Measurements from ENCODE around the gene C1QTNF1.

The C1QTNF1 gene

GRCh38 chr17:79043931-79044320, 20.0 kb downstream of the C1QTNF1 start:
- TF ChIP-seq CTCF (IDR thresholded peaks at IDR 0.05; ENCODE audit: control extremely low read depth, extremely low read depth, low read depth, missing control alignments) = no peak
- CTCF ChIA-PET = interaction anchor here (0.7 to 3.3 kb wide), 14 partner anchors 10 to 356 kb away, joined by 3 to 27 read pairs (median 4); no protein-coding TSS in a partner anchor
- POLR2A ChIA-PET = no interaction called here
- no peak for DNase-seq (ENCODE audit: extremely low spot score)

GRCh38 chr17:79044462-79044861, 20.5 kb downstream of the C1QTNF1 start:
- POLR2A ChIA-PET = no interaction called here
- DNase-seq (ENCODE audit: extremely low spot score) = no peak
- CTCF ChIA-PET = interaction anchor here (0.9 to 3.3 kb wide), 22 partner anchors 8 to 664 kb away, joined by 3 to 27 read pairs (median 4); partner anchors contain the start of gene ENGASE
- TF ChIP-seq CTCF (IDR thresholded peaks at IDR 0.05; ENCODE audit: control extremely low read depth, extremely low read depth, low read depth, missing control alignments) = no peak

- DNase-seq (ENCODE audit: extremely low spot score) = peak; percentile 13
- no peak for TF ChIP-seq CTCF (IDR thresholded peaks at IDR 0.05; ENCODE audit: control extremely low read depth, extremely low read depth, low read depth, missing control alignments)
- POLR2A ChIA-PET = no interaction called here
- CTCF ChIA-PET = interaction anchor here (0.7 to 3.3 kb wide), 37 partner anchors 8 to 663 kb away, joined by 3 to 28 read pairs (median 5); partner anchors contain the start of genes CANT1 and ENGASE
Measured at GRCh38 chr17:79045001-79045729, 21.2 kb downstream of the C1QTNF1 start.

GRCh38 chr17:79045842-79046196, 21.9 kb downstream of the C1QTNF1 start:
- POLR2A ChIA-PET = no interaction called here
- DNase-seq (ENCODE audit: extremely low spot score) = peak; percentile 85
- CTCF ChIA-PET = interaction anchor here (0.7 to 3.3 kb wide), 33 partner anchors 9 to 663 kb away, joined by 3 to 28 read pairs (median 5); partner anchors contain the start of genes CANT1 and ENGASE
- TF ChIP-seq CTCF (IDR thresholded peaks at IDR 0.05; ENCODE audit: control extremely low read depth, extremely low read depth, low read depth, missing control alignments) = peak; percentile 92

GRCh38 chr17:79046197-79046915, 22.4 kb downstream of the C1QTNF1 start:
- ChIA-PET CTCF (interaction anchor here (0.7 to 3.3 kb wide), 25 partner anchors 10 to 662 kb away, joined by 3 to 28 read pairs (median 7); partner anchors contain the start of genes CANT1 and ENGASE), POLR2A (no interaction called here)
- TF ChIP-seq CTCF (IDR thresholded peaks at IDR 0.05; ENCODE audit: control extremely low read depth, extremely low read depth, low read depth, missing control alignments) = no peak
- peak; percentile 21 for DNase-seq (ENCODE audit: extremely low spot score)

- POLR2A ChIA-PET = no interaction called here
- CTCF ChIA-PET = interaction anchor here (2.2 kb wide), 1 partner anchor 345 kb away, joined by 28 read pairs; no protein-coding TSS in a partner anchor
- TF ChIP-seq CTCF (IDR thresholded peaks at IDR 0.05; ENCODE audit: control extremely low read depth, extremely low read depth, low read depth, missing control alignments) = no peak
- peak; percentile 14 for DNase-seq (ENCODE audit: extremely low spot score)
Measured at GRCh38 chr17:79046916-79047280, 22.9 kb downstream of the C1QTNF1 start.
